ENCODE data around the gene MUC20. TPM values are rescaled to one million over a fixed set of nuclear protein-coding genes. Genes with fewer than 3 reads are reported as not detected.
"Not testable (repeated sequence)": the region's sequence is repeated elsewhere in the genome, so short reads cannot be mapped to it uniquely, and the experiment has no call there.

MUC20 gene
- total RNA-seq, 1 experiment from 2014 or later: not detected

- no peaks in the 10 kb centered on the region for H3K36me3 ChIP-seq (ENCODE audit: control insufficient read depth, insufficient read depth, low read length)
- no peak overlapping the region for H3K27ac ChIP-seq (ENCODE audit: low read length)
- ChIA-PET CTCF (interaction anchor here (0.6 kb wide), 1 partner anchor 92 kb away, joined by 3 read pairs; no protein-coding TSS in a partner anchor), POLR2A (interaction anchor here (0.5 kb wide), 1 partner anchor 741 kb away, joined by 5 read pairs; no protein-coding TSS in a partner anchor)
- H3K4me3 ChIP-seq (ENCODE audit: low read depth in 2 of 2, low read length in 2 of 2): no peak overlapping the region
- in situ Hi-C loops (cut with HindIII; ENCODE audit: low pct_unique_long_range_greater_than_20kb, low sequenced_read_pairs) (no loop called here), intact Hi-C loops (cut with micrococcal nuclease; ENCODE audit: unreplicated experiment) (no loop called here)
- no peak for ATAC-seq
- H3K27me3 ChIP-seq (ENCODE audit: control insufficient read depth, insufficient read depth, low read length): peaks cover 4% of the 10 kb centered on the region; the same call in 1 of the 2 replicates
- H3K9me3 ChIP-seq (ENCODE audit: control insufficient read depth, insufficient read depth, low read depth, low read length): no peaks in the 10 kb centered on the region
- no peak for DNase-seq (ENCODE audit: low read depth, low spot score)
- H3K4me1 ChIP-seq (ENCODE audit: control insufficient read depth, insufficient read depth, low read length): peaks cover 3% of the 10 kb centered on the region; the same call in 1 of the 2 replicates
- no TSS peak for BruUV-seq (replicated peaks)
- no peak for TF ChIP-seq SIN3A (IDR thresholded peaks at IDR 0.05; ENCODE audit: borderline replicate concordance, insufficient read depth, low read depth, low read length)
- TF ChIP-seq POLR2AphosphoS5 (IDR thresholded peaks at IDR 0.05; ENCODE audit: low read depth, low read length): no peak
- TF ChIP-seq REST (IDR thresholded peaks at IDR 0.05; ENCODE audit: insufficient read depth in 1 of 2, low read depth in 2 of 2, low read length in 1 of 2): no peak
- TF ChIP-seq TCF7L2 (IDR thresholded peaks at IDR 0.05; ENCODE audit: low read depth, low read length): no peak
- TF ChIP-seq CTCF (IDR thresholded peaks at IDR 0.05): no peak
These were observed 16.2 kb downstream of the MUC20 start for GRCh38 chr3:195736866-195737490.

- H3K36me3 ChIP-seq (ENCODE audit: control insufficient read depth, insufficient read depth, low read length); intact Hi-C loops (cut with micrococcal nuclease; ENCODE audit: unreplicated experiment): not testable (repeated sequence)
These were observed 17.0 kb downstream of the MUC20 start for GRCh38 chr3:195737782-195738181.

More at GRCh38 chr3:195737782-195738181, 17.0 kb downstream of the MUC20 start:
- H3K4me1 ChIP-seq (ENCODE audit: control insufficient read depth, insufficient read depth, low read length); in situ Hi-C loops (cut with HindIII; ENCODE audit: low pct_unique_long_range_greater_than_20kb, low sequenced_read_pairs); ATAC-seq; H3K27me3 ChIP-seq (ENCODE audit: control insufficient read depth, insufficient read depth, low read length); H3K4me3 ChIP-seq (ENCODE audit: low read depth in 2 of 2, low read length in 2 of 2); H3K27ac ChIP-seq (ENCODE audit: low read length); H3K9me3 ChIP-seq (ENCODE audit: control insufficient read depth, insufficient read depth, low read depth, low read length); DNase-seq (ENCODE audit: low read depth, low spot score); POLR2A ChIA-PET; BruUV-seq (replicated peaks): not testable (repeated sequence)
- CTCF ChIA-PET: interaction anchor here (0.6 to 0.9 kb wide), 3 partner anchors 91 to 785 kb away, joined by 3 to 4 read pairs (median 3); no protein-coding TSS in a partner anchor
